ENCODE measurements around the gene BCAS3. TPM values are rescaled to one million over a fixed set of nuclear protein-coding genes. Genes with fewer than 3 reads are reported as not detected.

The BCAS3 gene
- total RNA-seq, 4 donors from 2014 or later = 18.2 to 60.6 (median 23.4) TPM

DNA sequence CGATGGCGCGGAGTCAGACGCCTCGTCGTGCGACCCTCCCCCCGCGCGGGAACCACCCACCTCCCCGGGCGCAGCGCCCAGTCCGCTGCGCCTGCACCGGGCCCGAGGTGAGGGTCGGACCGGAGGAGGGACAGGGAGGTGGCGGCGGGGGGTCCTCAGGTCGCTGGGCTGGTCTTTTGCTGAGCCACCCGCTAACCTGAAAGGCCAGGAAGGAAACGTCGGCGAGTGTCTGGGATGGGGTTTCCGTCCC lies 726.9 kb downstream of the BCAS3 start:
- no peak for TF ChIP-seq POLR2A (IDR thresholded peaks at IDR 0.05)
- TF ChIP-seq, protein P1, sequence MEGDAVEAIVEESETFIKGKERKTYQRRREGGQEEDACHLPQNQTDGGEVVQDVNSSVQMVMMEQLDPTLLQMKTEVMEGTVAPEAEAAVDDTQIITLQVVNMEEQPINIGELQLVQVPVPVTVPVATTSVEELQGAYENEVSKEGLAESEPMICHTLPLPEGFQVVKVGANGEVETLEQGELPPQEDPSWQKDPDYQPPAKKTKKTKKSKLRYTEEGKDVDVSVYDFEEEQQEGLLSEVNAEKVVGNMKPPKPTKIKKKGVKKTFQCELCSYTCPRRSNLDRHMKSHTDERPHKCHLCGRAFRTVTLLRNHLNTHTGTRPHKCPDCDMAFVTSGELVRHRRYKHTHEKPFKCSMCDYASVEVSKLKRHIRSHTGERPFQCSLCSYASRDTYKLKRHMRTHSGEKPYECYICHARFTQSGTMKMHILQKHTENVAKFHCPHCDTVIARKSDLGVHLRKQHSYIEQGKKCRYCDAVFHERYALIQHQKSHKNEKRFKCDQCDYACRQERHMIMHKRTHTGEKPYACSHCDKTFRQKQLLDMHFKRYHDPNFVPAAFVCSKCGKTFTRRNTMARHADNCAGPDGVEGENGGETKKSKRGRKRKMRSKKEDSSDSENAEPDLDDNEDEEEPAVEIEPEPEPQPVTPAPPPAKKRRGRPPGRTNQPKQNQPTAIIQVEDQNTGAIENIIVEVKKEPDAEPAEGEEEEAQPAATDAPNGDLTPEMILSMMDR (IDR thresholded peaks at IDR 0.05 in 4 of 5, conservative IDR thresholded peaks at IDR 0.05 in 1 of 5) = no peak
- H3K4me3 ChIP-seq = peak overlapping the region; percentile 34 to 56 (median 46)
- intact Hi-C loops (cut with DNase I; ENCODE audit: low total_unique reads) = no loop called here
- H3K27ac ChIP-seq = peak overlapping the region; percentile 31 to 48 (median 38)
- no peak for DNase-seq
- no peaks in the 10 kb centered on the region for H3K9me3 ChIP-seq
- no peak for ATAC-seq
- no peaks in the 10 kb centered on the region for H3K36me3 ChIP-seq
- H3K4me1 ChIP-seq = peaks cover 6 to 30% of the 10 kb centered on the region in 2 donors
- H3K27me3 ChIP-seq = peaks cover 49 to 60% (median 56%) of the 10 kb centered on the region in 3 donors
- in situ Hi-C loops (cut with MboI; ENCODE audit: low sequenced_read_pairs in 4 of 4) = no loop called here

DNA sequence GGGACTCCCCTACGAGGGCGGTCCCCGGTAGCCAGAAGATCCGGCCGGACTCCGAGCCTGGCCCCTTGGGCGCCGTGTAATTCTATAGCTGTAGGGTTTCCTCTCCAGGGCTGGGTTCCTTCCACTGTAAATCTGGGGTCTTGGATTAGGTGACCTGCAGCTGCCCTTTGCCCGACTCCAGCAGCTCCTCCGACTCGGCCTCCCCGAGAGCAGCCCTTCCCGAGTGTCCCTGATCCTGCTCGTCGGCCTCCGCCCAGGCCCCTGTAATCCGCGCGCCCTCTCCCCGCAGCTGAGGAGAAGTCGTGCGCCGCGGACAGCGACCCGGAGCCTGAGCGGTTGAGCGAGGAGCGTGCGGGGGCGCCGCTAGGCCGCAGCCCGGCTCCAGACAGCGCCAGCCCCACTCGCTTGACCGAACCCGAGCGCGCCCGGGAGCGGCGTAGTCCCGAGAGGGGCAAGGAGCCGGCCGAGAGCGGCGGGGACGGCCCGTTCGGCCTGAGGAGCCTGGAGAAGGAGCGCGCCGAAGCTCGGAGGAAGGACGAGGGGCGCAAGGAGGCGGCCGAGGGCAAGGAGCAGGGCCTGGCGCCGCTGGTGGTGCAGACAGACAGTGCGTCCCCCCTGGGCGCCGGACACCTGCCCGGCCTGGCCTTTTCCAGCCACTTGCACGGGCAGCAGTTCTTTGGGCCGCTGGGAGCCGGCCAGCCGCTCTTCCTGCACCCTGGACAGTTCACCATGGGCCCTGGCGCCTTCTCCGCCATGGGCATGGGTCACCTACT lies 727.4 kb downstream of the BCAS3 start:
- DNase-seq = no peak
- in situ Hi-C loops (cut with MboI; ENCODE audit: low sequenced_read_pairs in 4 of 4) = no loop called here

DNA sequence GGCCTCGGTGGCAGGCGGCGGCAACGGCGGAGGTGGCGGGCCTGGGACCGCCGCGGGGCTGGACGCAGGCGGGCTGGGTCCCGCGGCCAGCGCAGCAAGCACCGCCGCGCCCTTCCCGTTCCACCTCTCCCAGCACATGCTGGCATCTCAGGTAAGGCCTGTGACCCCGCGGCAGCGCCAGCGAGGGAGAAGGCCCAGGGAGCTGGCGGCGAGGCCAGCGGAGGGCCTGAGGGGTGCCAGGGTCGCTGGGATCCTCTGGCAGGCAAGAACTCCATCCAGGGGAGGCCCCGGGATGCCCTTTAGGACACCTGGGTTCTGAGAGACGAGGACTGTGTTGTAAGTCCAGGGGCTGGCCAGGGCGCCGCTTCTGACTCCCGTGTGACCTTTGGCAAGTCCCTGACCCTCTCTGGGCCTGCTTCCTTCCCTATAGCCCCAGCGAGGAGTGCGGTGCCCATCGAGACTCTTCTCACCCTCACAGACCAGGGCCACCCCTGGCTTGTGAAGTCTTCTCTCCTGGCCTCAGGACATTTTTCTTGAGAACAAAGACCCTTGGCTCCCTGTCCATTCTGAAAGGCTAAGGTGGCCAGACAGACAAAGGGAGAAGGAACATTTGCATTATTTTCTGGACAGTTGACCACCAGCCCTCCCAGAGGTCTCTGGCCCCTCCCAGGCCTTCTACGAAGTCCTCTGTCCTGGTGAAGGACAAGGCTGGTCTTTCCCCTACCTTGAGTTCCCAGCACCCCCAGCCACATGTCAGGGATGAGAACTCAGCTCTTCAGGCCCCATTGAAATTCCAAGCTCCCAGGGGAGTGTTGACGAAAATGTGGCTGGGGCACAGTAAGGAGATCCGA lies 728.3 kb downstream of the BCAS3 start:
- in situ Hi-C loops (cut with MboI; ENCODE audit: low sequenced_read_pairs in 4 of 4) (no loop called here), intact Hi-C loops (cut with DNase I; ENCODE audit: low total_unique reads) (loop anchor here (5.0 kb wide), 1 partner anchor 404 kb away; no protein-coding TSS in a partner anchor)
- Histone ChIP-seq H3K27me3 (peaks cover 51 to 61% (median 58%) of the 10 kb centered on the region in 3 donors), H3K4me1 (peaks cover 6 to 22% of the 10 kb centered on the region in 2 donors), H3K36me3 (no peaks in the 10 kb centered on the region), H3K9me3 (no peaks in the 10 kb centered on the region), H3K4me3 (peak overlapping the region in 3 of 4 donors; percentile 39 to 56 (median 52)), H3K27ac (peak overlapping the region; percentile 20 to 58 (median 46))
- ATAC-seq (no peak), DNase-seq (peak in 1 of 2 donors; percentile 7)
- no peak for TF ChIP-seq POLR2A (IDR thresholded peaks at IDR 0.05)
- TF ChIP-seq, protein P1 (IDR thresholded peaks at IDR 0.05 in 4 of 5, conservative IDR thresholded peaks at IDR 0.05 in 1 of 5) = no peak

More for the DNA sequence above, 727.4 kb downstream of the BCAS3 start:
- Histone ChIP-seq H3K9me3 (no peaks in the 10 kb centered on the region), H3K36me3 (no peaks in the 10 kb centered on the region), H3K27me3 (peaks cover 47 to 61% (median 57%) of the 10 kb centered on the region in 3 donors), H3K27ac (peak overlapping the region; percentile 31 to 58 (median 44)), H3K4me1 (peaks cover 6 to 28% of the 10 kb centered on the region in 2 donors), H3K4me3 (peak overlapping the region; percentile 34 to 56 (median 46))
- intact Hi-C loops (cut with DNase I; ENCODE audit: low total_unique reads) = loop anchor here (5.0 kb wide), 1 partner anchor 403 kb away; no protein-coding TSS in a partner anchor
- ATAC-seq = no peak
- TF ChIP-seq, protein P1 (IDR thresholded peaks at IDR 0.05 in 4 of 5, conservative IDR thresholded peaks at IDR 0.05 in 1 of 5) = no peak
- no peak for TF ChIP-seq POLR2A (IDR thresholded peaks at IDR 0.05)

DNA sequence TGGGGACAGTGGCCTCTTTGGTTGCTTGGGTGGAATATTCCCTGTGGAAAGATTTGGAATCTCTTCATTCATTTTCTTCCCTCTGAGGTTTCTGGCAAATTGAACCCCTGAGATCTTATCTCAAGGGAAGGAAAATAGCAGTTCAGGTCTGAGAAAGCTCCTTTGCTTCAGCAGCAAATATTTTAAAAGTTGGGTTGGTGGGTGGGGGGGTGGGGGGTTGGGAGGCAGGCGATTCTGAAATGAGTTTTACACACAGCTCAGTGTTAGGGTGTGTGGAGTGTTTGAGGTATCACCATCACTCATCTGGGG lies 728.8 kb downstream of the BCAS3 start:
- peak overlapping the region in 1 of 4 donors; percentile 56 for H3K4me3 ChIP-seq
- no peaks in the 10 kb centered on the region for H3K36me3 ChIP-seq
- ATAC-seq = no peak
- no peak for TF ChIP-seq POLR2A (IDR thresholded peaks at IDR 0.05)
- TF ChIP-seq, protein P1 (IDR thresholded peaks at IDR 0.05 in 4 of 5, conservative IDR thresholded peaks at IDR 0.05 in 1 of 5) = no peak
- peaks cover 6 to 25% of the 10 kb centered on the region in 2 donors for H3K4me1 ChIP-seq
- peaks cover 48 to 61% (median 58%) of the 10 kb centered on the region in 3 donors for H3K27me3 ChIP-seq
- intact Hi-C loops (cut with DNase I; ENCODE audit: low total_unique reads) = loop anchor here (5.0 kb wide), 1 partner anchor 404 kb away; no protein-coding TSS in a partner anchor
- peak overlapping the region in 2 of 4 donors; percentile 40 to 52 for H3K27ac ChIP-seq
- DNase-seq = no peak
- in situ Hi-C loops (cut with MboI; ENCODE audit: low sequenced_read_pairs in 4 of 4) = no loop called here
- H3K9me3 ChIP-seq = no peaks in the 10 kb centered on the region
